ENCODE measurements around the gene WNT9B.

WNT9B gene

GRCh38 chr17:46851029-46851741 is at the start of gene WNT9B:
Gene WNT9B (plus strand): TSS chr17:46851583. CDS start chr17:46851639, 56 bp downstream.
- peak within 1 kb of the TSS in 1 of 21 experiments; percentile 11 for H3K27ac ChIP-seq
- peak within 1 kb of the TSS; percentile 6 to 36 (median 27) for H3K4me3 ChIP-seq

GRCh38 chr17:46802800-46803199 is 48.6 kb upstream of the WNT9B start:
- no peak overlapping the region for H3K27ac ChIP-seq
- H3K4me3 ChIP-seq = no peak overlapping the region

DNA sequence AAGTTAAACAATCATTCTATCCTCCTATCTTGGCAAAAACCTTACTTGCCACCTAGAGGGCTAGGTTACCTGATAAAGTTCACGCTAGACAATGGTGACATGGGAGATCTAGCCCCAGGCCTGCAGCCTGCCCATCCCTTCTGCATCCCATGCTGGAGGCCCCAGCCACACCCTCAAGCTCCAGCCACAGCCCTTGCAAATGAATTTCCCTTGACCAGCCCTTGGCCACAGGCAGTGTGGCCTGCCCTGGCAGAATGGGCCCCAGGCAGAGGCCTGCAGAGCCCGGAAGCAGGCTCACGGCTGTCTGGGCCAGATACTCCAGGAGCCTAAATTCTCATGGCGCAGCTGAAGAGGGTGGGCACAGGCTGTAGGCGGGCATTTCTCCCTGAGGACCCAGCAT is 47.8 kb upstream of the WNT9B start:
- Histone ChIP-seq H3K4me3 (no peak overlapping the region), H3K27ac (no peak overlapping the region)

GRCh38 chr17:46805771-46806170 is 45.6 kb upstream of the WNT9B start:
- Histone ChIP-seq H3K4me3 (no peak overlapping the region), H3K27ac (no peak overlapping the region)

DNA sequence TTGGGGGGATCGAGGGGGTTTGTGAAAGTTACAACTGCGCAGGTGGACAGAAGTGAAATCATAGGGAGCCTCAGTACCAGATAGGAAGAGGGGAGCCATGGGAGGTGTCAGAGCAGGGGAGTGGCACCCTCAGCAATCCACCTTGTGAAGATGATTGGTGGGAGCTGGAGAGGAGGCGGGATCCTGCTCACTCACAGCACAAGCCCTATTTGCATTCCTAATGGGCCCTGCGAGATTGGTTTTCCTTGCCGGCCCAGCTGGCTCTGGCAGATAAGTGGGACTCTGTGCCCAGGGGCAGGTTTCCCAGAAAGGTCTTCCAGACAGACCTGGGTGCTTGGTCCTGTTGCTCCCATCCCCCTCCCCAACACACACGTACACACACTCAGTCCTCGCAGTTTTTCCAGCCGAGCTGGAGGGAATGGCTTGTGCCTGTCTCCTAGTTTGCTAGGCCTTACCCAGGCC is 42.2 kb upstream of the WNT9B start:
- Histone ChIP-seq H3K4me3 (no peak overlapping the region), H3K27ac (no peak overlapping the region)

DNA sequence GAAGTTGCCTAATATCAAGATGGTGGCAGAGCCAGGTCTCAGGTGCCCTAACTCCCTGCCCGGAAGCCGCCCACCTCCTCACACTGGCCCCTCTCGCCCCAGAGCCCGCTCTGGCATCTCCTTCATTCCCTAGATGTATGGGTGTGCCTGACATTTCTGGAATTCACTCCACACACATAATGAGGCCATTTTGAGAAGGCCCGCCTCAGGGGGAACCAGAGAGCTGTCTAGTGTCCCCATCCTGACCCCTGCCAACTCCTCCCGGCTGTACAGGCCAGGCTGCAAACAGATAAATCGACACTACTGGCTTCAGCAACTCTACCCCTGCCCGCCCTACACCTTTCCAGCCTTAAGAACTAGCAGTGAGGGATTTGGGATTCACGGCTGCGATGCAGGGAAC is 40.5 kb upstream of the WNT9B start:
- Histone ChIP-seq H3K4me3 (no peak overlapping the region), H3K27ac (no peak overlapping the region)

DNA sequence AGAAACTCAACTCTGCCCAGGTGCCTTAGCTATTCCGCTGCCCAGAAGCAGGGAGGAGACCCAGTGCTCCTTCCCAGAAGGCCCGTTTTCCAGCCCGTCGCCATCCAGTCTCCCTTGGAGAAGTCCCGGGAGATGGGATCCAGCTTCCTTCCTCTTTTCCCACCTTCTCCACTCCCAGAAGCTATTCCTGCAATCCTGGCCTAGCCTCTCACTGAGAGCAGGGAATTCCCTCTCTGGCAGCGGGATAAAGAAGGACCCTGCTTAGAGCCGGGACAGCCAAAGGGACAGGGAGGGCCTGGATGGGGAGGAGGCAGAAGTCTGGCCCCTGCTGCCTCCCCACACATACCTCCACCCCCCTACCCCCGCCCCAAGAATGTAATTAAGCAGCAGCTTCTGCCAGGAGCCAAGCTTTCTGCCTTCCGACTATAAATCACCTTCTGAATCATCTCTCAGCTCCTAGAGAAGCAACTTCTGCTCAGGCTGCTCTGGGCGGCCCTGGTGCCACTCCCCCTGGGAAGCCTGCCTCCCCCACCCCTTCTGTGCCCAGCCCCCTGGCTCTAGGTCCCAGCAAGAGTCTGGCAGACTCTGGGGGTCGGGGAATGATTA is 39.3 kb upstream of the WNT9B start:
- Histone ChIP-seq H3K4me3 (no peak overlapping the region), H3K27ac (no peak overlapping the region)

- H3K27ac ChIP-seq = no peak overlapping the region
- H3K4me3 ChIP-seq = no peak overlapping the region
Measured at GRCh38 chr17:46812624-46813318, 38.6 kb upstream of the WNT9B start.

- no peak overlapping the region for H3K4me3 ChIP-seq
- H3K27ac ChIP-seq = no peak overlapping the region
Measured at GRCh38 chr17:46813920-46814319, 37.5 kb upstream of the WNT9B start.

GRCh38 chr17:46814446-46814845 is 36.9 kb upstream of the WNT9B start:
- no peak overlapping the region for H3K4me3 ChIP-seq
- peak overlapping the region in 1 of 21 experiments; percentile 3 for H3K27ac ChIP-seq

GRCh38 chr17:46815474-46816353 is 35.7 kb upstream of the WNT9B start:
- peak overlapping the region in 3 of 21 experiments; percentile 18 to 89 (median 25) for H3K27ac ChIP-seq
- H3K4me3 ChIP-seq = peak overlapping the region in 2 of 7 experiments; percentile 41 to 45

DNA sequence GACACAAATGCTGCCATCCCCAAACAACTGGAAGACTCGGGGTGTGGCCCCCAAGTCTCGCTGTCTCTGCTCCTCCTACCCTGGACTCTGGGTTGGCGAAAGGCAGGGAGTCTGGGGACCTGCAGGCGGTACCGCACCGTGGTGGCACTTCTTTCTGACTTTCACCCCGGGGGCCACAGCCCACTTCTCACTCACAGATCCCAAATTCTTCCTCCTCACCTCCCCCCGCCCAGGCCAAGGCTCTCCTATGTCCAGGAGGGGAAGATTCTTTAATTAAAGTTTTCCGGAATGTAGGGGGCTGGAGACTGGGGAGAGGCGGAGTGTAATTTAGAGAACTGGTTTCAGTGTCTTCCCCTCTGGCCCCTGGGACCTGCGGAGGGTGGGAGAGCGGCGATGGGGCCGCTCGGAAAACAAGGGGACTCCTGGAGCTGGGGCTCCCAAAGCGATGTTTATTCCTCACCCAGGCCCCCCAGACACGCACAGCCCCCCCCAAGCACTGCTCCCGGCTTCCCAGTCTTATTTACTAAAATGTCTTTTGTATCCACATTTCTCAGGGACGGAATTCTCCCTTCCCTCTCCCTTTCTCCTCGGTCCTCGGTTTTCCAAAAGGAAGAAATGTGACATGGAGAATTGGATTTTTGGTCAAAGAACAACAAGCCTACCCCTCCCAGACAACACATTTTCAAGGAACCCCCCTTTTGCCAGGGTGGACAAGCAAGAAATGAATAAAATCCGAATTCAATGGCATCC is 34.1 kb upstream of the WNT9B start:
- H3K4me3 ChIP-seq = peak overlapping the region in 6 of 7 experiments; percentile 22 to 45 (median 35)
- peak overlapping the region in 16 of 21 experiments; percentile 13 to 89 (median 58) for H3K27ac ChIP-seq

- Histone ChIP-seq H3K4me3 (peak overlapping the region in 6 of 7 experiments; percentile 22 to 45 (median 35)), H3K27ac (peak overlapping the region in 16 of 21 experiments; percentile 13 to 89 (median 58))
Measured at GRCh38 chr17:46817901-46818209, 33.5 kb upstream of the WNT9B start.

GRCh38 chr17:46818316-46818928 is 33.0 kb upstream of the WNT9B start, which contains the start of gene WNT3:
Gene WNT3 (minus strand): TSS chr17:46818692. CDS start chr17:46818597, 95 bp downstream.
- Histone ChIP-seq H3K27ac (peak within 1 kb of the TSS in 18 of 21 experiments; percentile 22 to 89 (median 61)), H3K4me3 (peak within 1 kb of the TSS; percentile 22 to 45 (median 31))

DNA sequence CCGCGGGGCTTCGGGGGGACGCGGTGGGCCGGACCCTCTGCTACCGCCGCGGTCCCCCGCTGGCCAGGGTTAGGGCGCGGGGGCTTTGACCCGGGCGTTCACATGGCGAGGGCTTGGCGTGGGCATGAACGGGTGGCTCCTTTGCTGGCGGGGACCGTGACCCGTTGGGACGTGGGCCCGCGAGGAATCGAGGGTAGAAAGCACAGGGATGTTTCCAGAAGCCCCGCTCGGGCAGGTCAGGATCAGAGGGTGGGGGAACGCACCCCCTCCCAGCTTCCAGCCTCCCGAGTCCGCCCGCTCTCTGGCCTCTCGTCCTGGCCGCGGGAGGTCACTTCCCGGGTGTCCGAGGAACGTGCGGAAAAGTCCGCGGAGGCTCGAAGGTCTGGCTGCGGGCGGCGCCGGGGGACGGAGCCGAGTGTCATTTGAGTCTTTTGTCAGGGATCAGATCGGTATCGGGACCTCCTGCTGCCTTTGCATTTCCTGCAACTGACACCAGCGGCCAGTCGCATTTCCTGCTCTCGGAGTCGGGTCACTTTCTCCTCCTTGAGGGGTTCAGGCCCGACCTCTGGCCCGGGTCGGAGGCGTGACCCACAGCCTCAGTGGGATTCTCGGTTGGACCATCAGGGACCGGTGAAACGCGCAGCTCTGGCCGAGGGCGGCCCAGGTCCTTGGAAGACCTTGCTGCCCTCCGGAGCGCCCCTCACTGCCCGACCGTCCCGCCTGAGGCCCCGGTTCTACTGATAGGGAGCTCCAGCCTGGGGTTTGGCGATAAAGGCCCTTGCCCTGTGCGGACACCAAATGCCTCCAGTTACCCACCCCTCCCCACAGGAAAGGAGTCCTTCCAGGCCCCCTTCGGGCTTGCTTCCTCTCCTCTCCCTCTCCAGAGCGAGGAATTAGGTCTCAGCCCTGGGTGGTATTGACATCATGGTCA is 32.2 kb upstream of the WNT9B start:
- Histone ChIP-seq H3K27ac (peak overlapping the region in 16 of 21 experiments; percentile 12 to 89 (median 60)), H3K4me3 (peak overlapping the region; percentile 22 to 45 (median 31))

GRCh38 chr17:46819906-46820351 is 31.5 kb upstream of the WNT9B start:
- Histone ChIP-seq H3K4me3 (peak overlapping the region in 2 of 7 experiments; percentile 28 to 41), H3K27ac (peak overlapping the region in 12 of 21 experiments; percentile 25 to 89 (median 60))
